ENCODE results near the gene TP53RK. TPM values are rescaled to one million over a fixed set of nuclear protein-coding genes. Genes with fewer than 3 reads are reported as not detected.

Gene TP53RK
- total and polyA plus RNA-seq, 2 of the 4 experiments (the other 2 are of a cell fraction) = 8.7 to 10.6 TPM

GRCh38 chr20:46706242-46706641 is 17.0 kb upstream of the TP53RK start:
- peaks cover 18% of the 10 kb centered on the region for H3K9me1 ChIP-seq (ENCODE audit: insufficient read depth, low read length)
- no peak overlapping the region for H2BK20ac ChIP-seq (ENCODE audit: low read depth, low read length)
- no peak overlapping the region for H3K23ac ChIP-seq (ENCODE audit: low read depth, low read length)
- H4K20me1 ChIP-seq (ENCODE audit: insufficient read depth, low read length) = no peaks in the 10 kb centered on the region
- peaks cover 3% of the 10 kb centered on the region; the same call in 1 of the 2 replicates for H3K36me3 ChIP-seq (ENCODE audit: control insufficient read depth, insufficient read depth, low read length)
- no peak overlapping the region for H3K9ac ChIP-seq (ENCODE audit: low read depth, low read length)
- ChIA-PET POLR2A (ENCODE audit: unreplicated experiment) (no interaction called here), CTCF (no interaction called here)
- no peak overlapping the region for H2BK15ac ChIP-seq (ENCODE audit: low read depth, low read length)
- H3K18ac ChIP-seq (ENCODE audit: low read depth, low read length) = no peak overlapping the region
- TF ChIP-seq MAZ (IDR thresholded peaks at IDR 0.05; ENCODE audit: borderline replicate concordance, low read depth, low read length) (no peak), FOS (IDR thresholded peaks at IDR 0.05; ENCODE audit: low read depth, low read length) (no peak), CHD1 (IDR thresholded peaks at IDR 0.05; ENCODE audit: low read depth, low read length) (no peak), RFX5 (IDR thresholded peaks at IDR 0.05; ENCODE audit: low read depth, low read length) (no peak), BHLHE40 (IDR thresholded peaks at IDR 0.05; ENCODE audit: low read depth, low read length) (no peak), CTCF (conservative IDR thresholded peaks at IDR 0.05; ENCODE audit: low read depth, low read length) (no peak), USF2 (IDR thresholded peaks at IDR 0.05; ENCODE audit: low read depth, low read length) (no peak), MXI1 (IDR thresholded peaks at IDR 0.05; ENCODE audit: borderline replicate concordance, low read depth, low read length) (no peak), CEBPB (IDR thresholded peaks at IDR 0.05; ENCODE audit: low read depth, low read length) (no peak), NFE2L2 (IDR thresholded peaks at IDR 0.05; ENCODE audit: low read depth, low read length) (no peak), POLR2A (IDR thresholded peaks at IDR 0.05; ENCODE audit: low read depth, low read length) (no peak), RAD21 (IDR thresholded peaks at IDR 0.05; ENCODE audit: low read length) (no peak), ELK1 (IDR thresholded peaks at IDR 0.05; ENCODE audit: borderline replicate concordance, low read depth, low read length) (no peak), RCOR1 (IDR thresholded peaks at IDR 0.05; ENCODE audit: insufficient replicate concordance, low read length) (no peak), MAFK (IDR thresholded peaks at IDR 0.05; ENCODE audit: low read depth, low read length) (no peak), SMC3 (IDR thresholded peaks at IDR 0.05; ENCODE audit: low read depth, low read length) (no peak)
- peaks cover 11% of the 10 kb centered on the region for H3K4me1 ChIP-seq (ENCODE audit: control insufficient read depth, insufficient read depth, low read length)
- H3K4me2 ChIP-seq (ENCODE audit: low read depth, low read length) = no peak overlapping the region
- no peak overlapping the region for H2AFZ ChIP-seq (replicated peaks; ENCODE audit: low read length, poor library complexity)
- H2AK5ac ChIP-seq (ENCODE audit: low read depth, low read length) = no peak overlapping the region
- peaks cover 3% of the 10 kb centered on the region for H3K9me3 ChIP-seq (ENCODE audit: control insufficient read depth, insufficient read depth, low read length)
- H3K4ac ChIP-seq (ENCODE audit: low read depth, low read length) = no peak overlapping the region
- H3K27ac ChIP-seq (ENCODE audit: insufficient read depth, low read length) = no peak overlapping the region
- no peak overlapping the region for H4K5ac ChIP-seq (ENCODE audit: low read depth, low read length)
- no peak overlapping the region for H2BK5ac ChIP-seq (ENCODE audit: low read depth, low read length, poor library complexity, severe bottlenecking)
- in situ Hi-C loops (cut with MboI; ENCODE audit: low sequenced_read_pairs) = no loop called here
- H3K56ac ChIP-seq (ENCODE audit: extremely low read depth, insufficient read depth, low read length) = no peak overlapping the region
- H2BK120ac ChIP-seq (ENCODE audit: low read depth, low read length) = no peak overlapping the region
- intact Hi-C loops (cut with micrococcal nuclease) = no loop called here
- dilution Hi-C loops (cut with HindIII; ENCODE audit: low sequenced_read_pairs, unreplicated experiment) = no loop called here
- DNase-seq (no peak), ATAC-seq (ENCODE audit: low read depth) (no peak)
- H3K14ac ChIP-seq (replicated peaks; ENCODE audit: low read depth, low read length) = no peak overlapping the region
- H3K4me3 ChIP-seq (ENCODE audit: insufficient read depth, low read depth, low read length) = no peak overlapping the region
- H4K91ac ChIP-seq (ENCODE audit: insufficient read depth, low read depth, low read length) = no peak overlapping the region
- no peak overlapping the region for H4K8ac ChIP-seq (ENCODE audit: low read depth in 2 of 2, low read length in 2 of 2)
- 90% methylated on average over 2 of the region's 2 CpGs; no CpG with 5 or more reads in 1 of the 2 experiments for WGBS, 2 experiments (ENCODE audit: extremely low coverage in 2 of 2, insufficient read length in 1 of 2)
- H3K79me1 ChIP-seq (ENCODE audit: low read depth in 1 of 2, low read length in 2 of 2) = peaks cover 13 to 21% of the 10 kb centered on the region in 2 experiments
- BruUV-seq (replicated peaks) = no TSS peak
- no peak overlapping the region for H2AK9ac ChIP-seq (replicated peaks; ENCODE audit: low read depth, low read length, poor library complexity)
- no peaks in the 10 kb centered on the region for H3K27me3 ChIP-seq (ENCODE audit: control insufficient read depth, insufficient read depth, low read length)

All from IMR-90 (cell line).